HG03558 (cell line): Measurements from ENCODE around the gene PHF20.
"Not testable (repeated sequence)": the region's sequence is repeated elsewhere in the genome, so short reads cannot be mapped to it uniquely, and the experiment has no call there.

ENCODE experiments used
- ATAC-seq: cut with Tn5 transposase; IDR thresholded peaks from one replicate; pipeline ENCODE4 v1.9.1; 2021; ENCODE audit warnings: moderate number of reproducible peaks; ENCODE audit not compliant: unreplicated experiment; ENCODE audit errors: extremely low read depth

The PHF20 gene

GRCh38 chr20:35908007-35908406 is 136.2 kb downstream of the PHF20 start:
- no peak for ATAC-seq

GRCh38 chr20:35909176-35909575 is 137.4 kb downstream of the PHF20 start:
- ATAC-seq, result no peak

- no peak for ATAC-seq
Observed at GRCh38 chr20:35909796-35910195, 138.0 kb downstream of the PHF20 start.

DNA sequence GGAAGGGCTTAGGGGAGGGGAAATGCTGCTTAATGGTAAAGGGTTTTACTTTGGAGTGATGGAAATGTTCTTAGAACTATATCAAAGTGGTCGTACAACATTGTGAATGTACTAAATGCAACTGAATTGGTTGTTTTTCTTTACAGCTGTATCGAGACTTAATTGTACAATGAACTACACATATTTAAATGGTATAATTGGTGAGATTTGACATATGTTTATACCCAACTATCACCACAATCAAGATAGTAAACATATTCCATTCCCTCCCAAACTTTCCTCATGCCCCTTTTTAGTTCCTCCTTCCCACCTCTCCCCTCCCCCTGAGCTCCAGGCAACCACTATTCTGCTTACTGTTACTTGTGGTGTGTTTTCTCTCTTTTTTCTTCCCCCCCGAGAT is 138.4 kb downstream of the PHF20 start:
- no peak for ATAC-seq

- ATAC-seq, result no peak
Observed at GRCh38 chr20:35912881-35913280, 141.1 kb downstream of the PHF20 start.

- ATAC-seq, result no peak
Observed at GRCh38 chr20:35917077-35917476, 145.3 kb downstream of the PHF20 start.

DNA sequence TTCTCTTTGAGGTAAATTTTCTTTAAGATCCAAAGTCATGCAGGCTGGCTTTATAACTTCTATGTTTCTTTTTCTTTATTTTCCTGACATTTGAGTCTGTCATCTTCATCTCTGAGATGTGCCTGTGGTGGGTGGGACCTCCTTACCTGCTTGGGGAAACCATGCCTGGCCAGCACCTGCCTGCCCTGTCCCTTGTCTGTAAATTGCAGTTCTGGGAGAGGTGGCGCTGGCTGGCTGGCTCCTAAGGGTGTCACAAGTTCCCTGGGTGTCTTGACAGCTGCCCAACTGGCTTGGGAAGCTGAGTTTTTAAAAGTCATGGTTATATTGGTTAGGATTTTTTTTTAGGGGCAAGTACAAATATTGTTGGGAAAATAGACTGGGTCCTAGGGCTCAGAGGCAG is 146.2 kb downstream of the PHF20 start:
- ATAC-seq, result no peak

DNA sequence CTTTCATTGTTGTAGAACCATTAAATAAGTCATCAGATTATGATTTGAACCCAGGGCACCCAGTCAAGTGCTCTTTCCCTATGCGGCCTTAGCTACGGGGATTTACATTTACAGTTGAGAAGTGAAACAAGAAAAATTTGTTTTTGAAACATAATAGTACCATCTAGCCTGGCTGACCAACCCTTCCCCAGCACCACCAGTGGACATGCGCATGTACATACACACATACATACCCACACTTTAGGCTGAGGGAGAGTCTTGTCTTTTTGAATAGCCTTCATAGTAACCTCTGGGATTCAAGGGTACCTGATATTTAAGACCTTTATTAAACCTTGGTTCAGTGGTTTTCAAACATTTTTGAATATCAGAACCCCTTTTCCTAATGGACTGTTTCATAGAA is 148.7 kb downstream of the PHF20 start:
- no peak for ATAC-seq

- ATAC-seq, result no peak
Observed at GRCh38 chr20:35929301-35929700, 157.5 kb downstream of the PHF20 start.

GRCh38 chr20:35934050-35934449 is 162.2 kb downstream of the PHF20 start:
- ATAC-seq, result no peak

- ATAC-seq, result no peak
Observed at GRCh38 chr20:35939264-35939663, 167.4 kb downstream of the PHF20 start.

GRCh38 chr20:35941620-35942019 is 169.8 kb downstream of the PHF20 start:
- no peak for ATAC-seq

GRCh38 chr20:35942243-35942642 is 170.4 kb downstream of the PHF20 start:
- no peak for ATAC-seq

DNA sequence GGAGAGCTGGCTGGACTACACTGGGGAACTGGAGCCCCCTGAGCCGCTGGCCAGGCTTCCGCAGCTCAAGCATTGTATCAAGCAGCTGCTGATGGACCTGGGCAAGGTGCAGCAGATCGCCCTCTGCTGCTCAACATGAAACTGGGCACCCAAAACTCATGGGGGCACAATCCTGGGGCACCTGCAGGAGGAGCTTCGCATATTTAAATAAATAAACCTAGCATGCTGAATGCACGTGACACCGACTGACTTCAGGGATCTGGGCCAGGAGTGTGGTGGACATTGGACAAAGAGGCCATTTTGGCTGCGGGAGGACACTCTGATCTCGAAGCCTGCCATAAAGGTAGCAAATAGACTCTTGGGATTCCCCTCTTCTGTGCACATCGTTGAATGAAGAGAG is 175.7 kb downstream of the PHF20 start:
- ATAC-seq, result no peak

- ATAC-seq, result no peak
Observed at GRCh38 chr20:35947907-35948306, 176.1 kb downstream of the PHF20 start.

DNA sequence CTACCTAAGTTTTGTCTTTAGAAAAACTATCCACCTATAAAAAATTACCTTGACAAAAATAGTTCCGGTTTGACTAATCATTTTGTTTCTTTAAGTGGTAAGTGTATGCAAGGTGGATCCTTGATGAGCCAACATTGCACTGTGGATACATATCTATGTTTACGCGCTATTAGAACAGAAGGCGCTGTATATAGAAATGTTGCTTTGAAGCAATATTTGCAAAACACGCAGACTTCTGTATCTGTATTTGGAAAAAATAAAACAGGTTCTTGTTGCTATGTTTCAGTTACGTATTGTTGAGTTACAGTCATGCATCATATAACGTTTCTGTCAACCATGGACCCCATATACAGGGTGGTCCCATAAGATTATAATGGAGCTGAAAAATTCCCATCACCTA is 178.3 kb downstream of the PHF20 start:
- ATAC-seq, result no peak

GRCh38 chr20:35952080-35952479 is 180.3 kb downstream of the PHF20 start:
- not testable (repeated sequence) for ATAC-seq

- no peak for ATAC-seq
Observed at GRCh38 chr20:35952480-35953386, 180.9 kb downstream of the PHF20 start.

DNA sequence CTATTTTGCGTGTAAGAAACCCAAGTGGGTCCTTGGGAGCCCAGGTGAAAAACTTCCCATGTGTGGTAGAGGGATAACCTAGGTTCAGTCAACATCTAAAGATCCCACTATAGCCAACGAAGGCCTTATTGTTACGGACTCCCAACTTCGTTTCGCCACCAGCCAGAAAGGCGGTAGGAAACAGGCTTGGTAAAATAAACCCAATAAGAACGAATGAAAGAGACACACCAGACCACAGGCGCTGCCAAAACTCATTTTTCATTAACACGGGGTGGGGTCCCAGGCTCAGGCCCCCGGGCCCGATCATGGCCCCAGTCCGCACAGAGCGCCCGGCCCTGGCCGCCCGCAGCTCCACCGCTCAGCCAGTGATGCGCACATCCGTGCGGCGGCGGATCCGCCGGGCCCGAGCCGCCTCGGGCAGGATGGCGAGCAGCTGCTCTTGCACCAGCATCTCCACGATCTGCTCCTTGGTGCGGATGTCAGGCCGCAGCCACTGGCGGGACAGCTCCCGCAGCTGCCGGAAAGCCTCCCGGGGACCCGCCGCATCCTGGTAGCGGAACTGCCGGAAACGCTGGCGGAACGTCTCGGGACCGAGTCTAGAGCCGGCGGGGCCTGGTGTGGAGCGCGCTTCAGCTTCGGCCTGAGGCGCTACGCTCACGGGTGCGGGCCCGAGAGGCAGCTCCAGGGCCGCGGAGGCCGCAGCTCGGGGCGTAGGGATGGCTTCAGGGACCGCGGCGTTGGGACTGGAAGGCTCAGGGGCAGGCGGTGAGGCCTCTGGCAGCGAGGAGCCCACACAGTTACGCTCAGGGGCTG is 181.8 kb downstream of the PHF20 start:
- no peak for ATAC-seq

- ATAC-seq, result peak; percentile 73
Observed at GRCh38 chr20:35954200-35954906, 182.5 kb downstream of the PHF20 start, which contains the start of gene SCAND1. SCAND1 (minus strand) TSS chr20:35954502; CDS start chr20:35954284, 218 bp downstream.

DNA sequence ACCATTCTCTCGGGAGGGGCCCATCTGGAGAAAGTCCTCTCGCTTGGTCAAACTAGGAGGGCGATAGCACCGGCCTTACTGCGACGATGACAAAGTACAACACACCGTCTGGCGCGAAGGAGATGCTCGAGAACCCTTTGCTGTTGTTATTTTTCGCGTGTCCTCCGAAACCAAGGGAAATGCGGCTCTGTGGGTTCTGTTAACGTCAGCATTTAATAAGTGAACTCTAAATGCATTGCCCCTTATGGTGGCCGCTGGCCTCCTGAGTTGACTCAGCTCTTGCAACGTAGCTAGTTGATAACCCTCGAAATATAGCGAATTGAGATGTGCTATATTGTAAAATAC is 183.1 kb downstream of the PHF20 start:
- no peak for ATAC-seq
